Renal cortex interstitium (tissue), 11 donors: ENCODE data around the gene PGBD5. TPM values are rescaled to one million over a fixed set of nuclear protein-coding genes. Genes with fewer than 3 reads are reported as not detected.

Experiments used
- DNase-seq, 11 donors: peaks; one replicate each; pipeline ENCODE4 v3.0.0-alpha.2; 2013; ENCODE audit warnings: low read depth in 9 of 11, low spot score in 4 of 11; ENCODE audit errors: extremely low read depth in 1 of 11
- polyA plus RNA-seq, 3 donors: library from polyadenylated mRNA; unstranded; fragments of 120-200 nt; gene quantifications; one replicate each; pipeline ENCODE4 v1.2.1, GENCODE V29; 2013; ENCODE audit not compliant: insufficient read length in 3 of 3

PGBD5 gene
- polyA plus RNA-seq, 3 donors, result 7.0 to 8.1 (median 7.8) TPM

- no peak for DNase-seq
These were observed 41.0 kb downstream of the PGBD5 start for GRCh38 chr1:230385158-230385450.

- DNase-seq, result no peak
These were observed 41.6 kb downstream of the PGBD5 start for GRCh38 chr1:230384380-230385157.

GRCh38 chr1:230383425-230383824, 42.7 kb downstream of the PGBD5 start:
- DNase-seq, result no peak

- peak in 5 of 11 donors; percentile 9 to 62 (median 46) for DNase-seq
These were observed 44.1 kb downstream of the PGBD5 start for GRCh38 chr1:230382001-230382491.

- DNase-seq, result no peak
These were observed 44.5 kb downstream of the PGBD5 start for GRCh38 chr1:230381585-230381984.

- DNase-seq, result no peak
These were observed 45.1 kb downstream of the PGBD5 start for GRCh38 chr1:230381049-230381467.

- no peak for DNase-seq
These were observed 46.2 kb downstream of the PGBD5 start for GRCh38 chr1:230379928-230380327.

- no peak for DNase-seq
These were observed 46.7 kb downstream of the PGBD5 start for GRCh38 chr1:230379462-230379861.

GRCh38 chr1:230377851-230378250, 48.3 kb downstream of the PGBD5 start:
- DNase-seq, result no peak

GRCh38 chr1:230377324-230377723, 48.8 kb downstream of the PGBD5 start:
- DNase-seq, result no peak

GRCh38 chr1:230376296-230376695, 49.8 kb downstream of the PGBD5 start:
- no peak for DNase-seq

- DNase-seq, result no peak
These were observed 50.4 kb downstream of the PGBD5 start for GRCh38 chr1:230375780-230376179.

GRCh38 chr1:230375147-230375546, 51.0 kb downstream of the PGBD5 start:
- DNase-seq, result no peak

GRCh38 chr1:230371923-230372703, 54.0 kb downstream of the PGBD5 start:
- no peak for DNase-seq

GRCh38 chr1:230370109-230370508, 56.0 kb downstream of the PGBD5 start:
- no peak for DNase-seq

GRCh38 chr1:230368871-230369270, 57.3 kb downstream of the PGBD5 start:
- no peak for DNase-seq

- no peak for DNase-seq
These were observed 57.8 kb downstream of the PGBD5 start for GRCh38 chr1:230368363-230368762.

GRCh38 chr1:230366504-230366915, 59.6 kb downstream of the PGBD5 start:
- no peak for DNase-seq

- no peak for DNase-seq
These were observed 60.3 kb downstream of the PGBD5 start for GRCh38 chr1:230365723-230366307.

- no peak for DNase-seq
These were observed 63.2 kb downstream of the PGBD5 start for GRCh38 chr1:230362949-230363348.
